HCT116 (cell line): ENCODE results near the gene FKBP2.

Experiments
- CEBPB ChIP-seq: IDR thresholded peaks from 2 replicates; pipeline ENCODE4 v1.6.1; 2012; ENCODE audit warnings: low read depth
- EGR1 ChIP-seq: IDR thresholded peaks from 2 replicates; pipeline ENCODE4 v1.6.1; 2012; ENCODE audit warnings: low read depth
- ELF1 ChIP-seq: IDR thresholded peaks from 2 replicates; pipeline ENCODE4 v1.6.1; 2012; ENCODE audit warnings: low read depth, borderline replicate concordance
- EZH2 ChIP-seq: fragments of 200-600 bp; sonication (generic); IDR thresholded peaks from 2 replicates; pipeline ENCODE4 v1.6.1; 2017; ENCODE audit warnings: antibody characterized with exemption, mixed run types
- EZH2phosphoT487 ChIP-seq: fragments of 200-600 bp; IDR thresholded peaks from 2 replicates; pipeline ENCODE4 v1.6.1; 2018; ENCODE audit warnings: antibody characterized with exemption, borderline replicate concordance
- POLR2A ChIP-seq: IDR thresholded peaks from 2 replicates; pipeline ENCODE4 v1.7.0; 2011; ENCODE audit warnings: borderline replicate concordance; ENCODE audit not compliant: insufficient read depth, insufficient read length; ENCODE audit errors: extremely low read depth
- POLR2AphosphoS5 ChIP-seq: IDR thresholded peaks from 2 replicates; pipeline ENCODE4 v1.6.1; 2011; ENCODE audit warnings: mild to moderate bottlenecking, low read depth, low read length, moderate library complexity
- SIN3A ChIP-seq: IDR thresholded peaks from 2 replicates; pipeline ENCODE4 v1.6.1; 2012; ENCODE audit warnings: low read depth
- ZFX ChIP-seq: fragments of 450-650 bp; IDR thresholded peaks from 2 replicates; pipeline ENCODE4 v1.6.1; 2017
- TF ChIP-seq, protein P1 (sequence below), 3 experiments: fragments of 200-600 bp in 1 of 3; sonication (generic) in 1 of 3; IDR thresholded peaks in 2 of 3; conservative IDR thresholded peaks in 1 of 3; 2 replicates each; pipeline ENCODE4 v1.5.1; 2012 to 2017; ENCODE audit warnings: low read depth in 2 of 3, low read length in 2 of 3, antibody characterized with exemption in 1 of 3, borderline replicate concordance in 1 of 3, control low read depth in 1 of 3, mild to moderate bottlenecking in 1 of 3, mixed read lengths in 1 of 3, mixed run types in 1 of 3, moderate library complexity in 1 of 3; ENCODE audit not compliant: insufficient read depth in 1 of 3
- TF ChIP-seq, protein P2 (sequence below): IDR thresholded peaks from 2 replicates; pipeline ENCODE4 v1.6.1; 2012; ENCODE audit warnings: low read depth

DNA sequence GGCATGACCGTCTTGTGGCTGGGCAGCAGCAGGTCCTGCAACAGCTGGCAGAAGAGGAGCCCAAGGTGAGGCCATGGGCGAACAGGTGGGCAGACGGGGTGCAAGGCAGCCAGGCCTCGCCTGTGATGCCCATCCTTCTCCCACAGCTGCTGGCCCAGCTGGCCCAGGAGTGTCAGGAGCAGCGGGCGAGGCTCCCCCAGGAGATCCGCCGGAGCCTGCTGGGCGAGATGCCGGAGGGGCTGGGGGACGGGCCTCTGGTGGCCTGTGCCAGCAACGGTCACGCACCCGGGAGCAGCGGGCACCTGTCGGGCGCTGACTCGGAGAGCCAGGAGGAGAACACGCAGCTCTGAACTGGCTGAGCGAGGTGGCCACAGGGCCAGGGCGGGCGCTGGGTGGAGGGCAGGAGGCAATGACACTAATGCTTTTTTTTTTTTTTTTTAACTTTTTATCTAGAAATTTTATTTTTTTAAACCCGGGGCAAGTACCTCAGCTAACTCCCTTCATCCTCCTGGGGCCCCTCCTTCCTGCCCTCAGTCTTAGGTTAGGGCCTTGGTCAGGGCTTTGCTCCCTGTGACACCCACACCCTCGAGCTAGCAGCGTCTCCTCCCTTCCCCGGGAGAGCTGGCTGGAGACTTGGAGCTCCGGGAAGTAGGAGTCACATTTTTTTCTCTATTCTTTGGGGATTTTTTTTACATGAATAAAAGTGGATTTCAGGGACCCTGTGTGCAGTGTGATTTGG, 26.5 kb downstream of the FKBP2 start:
- no peak for TF ChIP-seq SIN3A
- TF ChIP-seq, protein P1, sequence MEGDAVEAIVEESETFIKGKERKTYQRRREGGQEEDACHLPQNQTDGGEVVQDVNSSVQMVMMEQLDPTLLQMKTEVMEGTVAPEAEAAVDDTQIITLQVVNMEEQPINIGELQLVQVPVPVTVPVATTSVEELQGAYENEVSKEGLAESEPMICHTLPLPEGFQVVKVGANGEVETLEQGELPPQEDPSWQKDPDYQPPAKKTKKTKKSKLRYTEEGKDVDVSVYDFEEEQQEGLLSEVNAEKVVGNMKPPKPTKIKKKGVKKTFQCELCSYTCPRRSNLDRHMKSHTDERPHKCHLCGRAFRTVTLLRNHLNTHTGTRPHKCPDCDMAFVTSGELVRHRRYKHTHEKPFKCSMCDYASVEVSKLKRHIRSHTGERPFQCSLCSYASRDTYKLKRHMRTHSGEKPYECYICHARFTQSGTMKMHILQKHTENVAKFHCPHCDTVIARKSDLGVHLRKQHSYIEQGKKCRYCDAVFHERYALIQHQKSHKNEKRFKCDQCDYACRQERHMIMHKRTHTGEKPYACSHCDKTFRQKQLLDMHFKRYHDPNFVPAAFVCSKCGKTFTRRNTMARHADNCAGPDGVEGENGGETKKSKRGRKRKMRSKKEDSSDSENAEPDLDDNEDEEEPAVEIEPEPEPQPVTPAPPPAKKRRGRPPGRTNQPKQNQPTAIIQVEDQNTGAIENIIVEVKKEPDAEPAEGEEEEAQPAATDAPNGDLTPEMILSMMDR (IDR thresholded peaks at IDR 0.05 in 2 of 3, conservative IDR thresholded peaks at IDR 0.05 in 1 of 3; ENCODE audit: borderline replicate concordance in 1 of 3, insufficient read depth in 1 of 3, low read depth in 2 of 3, low read length in 2 of 3), result no peak
- TF ChIP-seq POLR2AphosphoS5, result no peak
- no peak for TF ChIP-seq POLR2A
- TF ChIP-seq, protein P2, sequence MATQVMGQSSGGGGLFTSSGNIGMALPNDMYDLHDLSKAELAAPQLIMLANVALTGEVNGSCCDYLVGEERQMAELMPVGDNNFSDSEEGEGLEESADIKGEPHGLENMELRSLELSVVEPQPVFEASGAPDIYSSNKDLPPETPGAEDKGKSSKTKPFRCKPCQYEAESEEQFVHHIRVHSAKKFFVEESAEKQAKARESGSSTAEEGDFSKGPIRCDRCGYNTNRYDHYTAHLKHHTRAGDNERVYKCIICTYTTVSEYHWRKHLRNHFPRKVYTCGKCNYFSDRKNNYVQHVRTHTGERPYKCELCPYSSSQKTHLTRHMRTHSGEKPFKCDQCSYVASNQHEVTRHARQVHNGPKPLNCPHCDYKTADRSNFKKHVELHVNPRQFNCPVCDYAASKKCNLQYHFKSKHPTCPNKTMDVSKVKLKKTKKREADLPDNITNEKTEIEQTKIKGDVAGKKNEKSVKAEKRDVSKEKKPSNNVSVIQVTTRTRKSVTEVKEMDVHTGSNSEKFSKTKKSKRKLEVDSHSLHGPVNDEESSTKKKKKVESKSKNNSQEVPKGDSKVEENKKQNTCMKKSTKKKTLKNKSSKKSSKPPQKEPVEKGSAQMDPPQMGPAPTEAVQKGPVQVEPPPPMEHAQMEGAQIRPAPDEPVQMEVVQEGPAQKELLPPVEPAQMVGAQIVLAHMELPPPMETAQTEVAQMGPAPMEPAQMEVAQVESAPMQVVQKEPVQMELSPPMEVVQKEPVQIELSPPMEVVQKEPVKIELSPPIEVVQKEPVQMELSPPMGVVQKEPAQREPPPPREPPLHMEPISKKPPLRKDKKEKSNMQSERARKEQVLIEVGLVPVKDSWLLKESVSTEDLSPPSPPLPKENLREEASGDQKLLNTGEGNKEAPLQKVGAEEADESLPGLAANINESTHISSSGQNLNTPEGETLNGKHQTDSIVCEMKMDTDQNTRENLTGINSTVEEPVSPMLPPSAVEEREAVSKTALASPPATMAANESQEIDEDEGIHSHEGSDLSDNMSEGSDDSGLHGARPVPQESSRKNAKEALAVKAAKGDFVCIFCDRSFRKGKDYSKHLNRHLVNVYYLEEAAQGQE, result no peak
- TF ChIP-seq EGR1, result no peak
- TF ChIP-seq EZH2, result no peak
- no peak for TF ChIP-seq CEBPB
- TF ChIP-seq EZH2phosphoT487, result no peak
- TF ChIP-seq ELF1, result no peak
- no peak for TF ChIP-seq ZFX
